CD4-positive, alpha-beta T cell treated with Interleukin-2 at 100 ng/mL for 4 hours (primary cell): ENCODE data around the gene ADD3.
A peak's percentile ranks its signal among the peaks of the same experiment; 100 is the strongest.

ENCODE experiments used
- DNase-seq: peaks from one replicate; pipeline ENCODE4 v3.0.0-alpha.2; 2020; ENCODE audit warnings: low spot score

ADD3 gene

DNA sequence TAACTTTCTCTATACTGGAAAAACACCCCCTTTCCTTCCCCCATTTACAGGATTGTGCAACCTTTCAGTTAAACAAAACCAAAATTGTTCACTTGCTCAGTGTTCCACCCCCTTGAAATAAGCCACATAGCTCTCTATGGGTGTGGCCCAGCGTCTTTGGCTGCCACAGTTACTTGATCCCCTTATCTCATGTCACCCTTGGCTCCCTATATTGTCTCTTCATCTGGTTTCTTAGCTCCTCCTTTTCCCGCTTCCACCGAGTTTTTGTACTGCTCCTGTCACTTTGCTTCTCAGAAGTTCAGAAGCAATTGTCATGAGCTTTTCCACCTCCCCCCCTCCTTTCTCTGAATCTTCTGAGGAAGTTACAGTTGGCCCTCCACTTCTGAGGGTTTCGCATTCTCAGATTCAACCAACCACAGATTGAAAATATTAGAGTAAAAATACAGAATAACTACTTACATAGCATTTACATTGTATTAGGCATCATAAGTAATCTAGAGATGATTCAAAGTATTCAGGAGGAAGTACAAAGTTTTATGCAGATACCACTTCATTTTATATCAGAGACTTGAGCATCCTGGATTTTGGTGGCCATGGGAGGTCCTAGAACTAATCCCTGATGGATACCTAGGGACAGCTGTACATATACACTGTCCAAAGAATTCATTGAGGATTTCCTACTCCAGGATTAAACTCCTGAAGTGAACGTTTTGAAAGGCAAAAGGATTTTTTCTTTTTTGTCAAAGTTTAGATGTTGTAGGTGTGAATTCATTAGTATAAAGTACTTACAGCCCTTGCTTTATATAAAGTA, 60.4 kb downstream of the ADD3 start:
- DNase-seq = peak; percentile 82

DNA sequence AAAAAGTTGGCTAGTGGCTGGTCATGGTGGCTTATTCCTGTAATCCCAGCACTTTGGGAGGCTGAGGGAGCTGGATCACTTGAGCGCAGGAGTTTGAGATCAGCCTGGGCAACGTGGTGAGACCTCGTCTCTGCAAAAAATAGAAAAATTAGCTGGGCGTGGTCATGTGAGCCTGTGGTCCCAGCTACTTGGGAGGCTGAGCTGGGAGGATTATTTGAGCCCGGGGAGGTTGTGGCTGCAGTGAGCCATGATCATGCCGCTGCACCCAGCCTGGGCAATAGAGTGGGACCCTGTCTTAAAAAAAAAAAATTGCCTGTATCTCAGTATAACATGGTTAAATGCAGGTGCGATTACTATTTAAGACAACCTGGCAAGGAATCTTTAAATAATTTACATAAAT, 61.0 kb downstream of the ADD3 start:
- no peak for DNase-seq

DNA sequence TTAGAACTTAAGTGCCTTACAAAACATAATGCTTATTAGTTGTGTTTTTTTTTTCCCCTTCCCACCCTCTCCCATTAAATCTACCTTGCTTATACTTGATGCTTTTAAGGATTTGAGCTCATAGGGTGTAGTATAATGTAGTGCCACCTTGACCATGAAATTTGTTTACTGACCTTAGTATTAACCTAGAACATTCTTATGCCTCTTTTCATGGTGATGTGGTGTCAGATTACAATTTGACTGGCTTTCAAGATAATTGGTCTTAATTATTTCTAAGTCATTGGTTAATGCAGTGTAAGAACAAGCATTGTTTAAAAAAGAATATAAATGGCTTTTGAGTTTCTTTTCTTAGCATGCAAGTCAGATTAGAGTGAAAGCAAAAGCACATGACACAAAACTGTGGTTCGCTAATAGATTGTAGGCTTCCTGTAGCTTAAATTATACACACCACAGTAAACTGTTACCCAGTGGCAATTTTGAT, 61.8 kb downstream of the ADD3 start:
- DNase-seq = peak; percentile 56

DNA sequence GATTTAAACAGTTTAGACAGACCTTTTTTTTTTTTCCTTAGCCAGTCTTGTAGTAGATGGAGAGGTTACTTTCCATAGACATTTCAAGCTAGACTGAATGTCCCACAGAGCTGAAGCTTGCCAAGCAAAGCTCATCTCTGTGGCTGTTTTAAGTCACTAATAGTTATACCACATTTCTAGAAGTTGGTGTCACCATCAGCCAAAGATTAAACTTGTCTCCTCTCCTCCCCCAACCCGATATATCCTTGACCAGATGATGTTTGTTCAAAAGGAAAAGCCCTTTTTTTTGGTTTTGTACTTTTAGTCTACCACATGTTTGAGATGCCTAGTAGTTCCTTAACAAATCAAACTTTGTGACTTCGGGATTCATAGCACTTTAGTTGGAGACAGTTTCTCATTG, 66.1 kb downstream of the ADD3 start:
- no peak for DNase-seq

DNA sequence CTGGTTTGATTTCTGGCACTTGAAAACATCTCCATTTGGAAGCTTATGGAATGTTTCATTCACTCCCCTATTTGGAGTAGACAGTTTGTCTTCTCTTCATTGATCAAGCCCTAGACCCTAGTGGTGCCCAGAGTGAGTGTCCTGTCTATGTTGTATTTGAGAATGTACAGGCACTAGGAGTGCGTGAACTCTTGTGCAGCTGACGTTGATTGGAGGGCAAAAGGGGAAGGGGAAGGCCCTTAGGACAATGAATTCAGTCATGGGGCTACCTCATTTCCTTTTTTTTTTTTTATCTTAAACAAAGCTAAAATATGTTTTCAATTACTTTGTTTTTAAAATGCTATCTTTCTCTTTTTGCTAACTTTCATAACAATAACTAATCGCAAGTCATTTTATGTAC, 66.5 kb downstream of the ADD3 start:
- DNase-seq = no peak

DNA sequence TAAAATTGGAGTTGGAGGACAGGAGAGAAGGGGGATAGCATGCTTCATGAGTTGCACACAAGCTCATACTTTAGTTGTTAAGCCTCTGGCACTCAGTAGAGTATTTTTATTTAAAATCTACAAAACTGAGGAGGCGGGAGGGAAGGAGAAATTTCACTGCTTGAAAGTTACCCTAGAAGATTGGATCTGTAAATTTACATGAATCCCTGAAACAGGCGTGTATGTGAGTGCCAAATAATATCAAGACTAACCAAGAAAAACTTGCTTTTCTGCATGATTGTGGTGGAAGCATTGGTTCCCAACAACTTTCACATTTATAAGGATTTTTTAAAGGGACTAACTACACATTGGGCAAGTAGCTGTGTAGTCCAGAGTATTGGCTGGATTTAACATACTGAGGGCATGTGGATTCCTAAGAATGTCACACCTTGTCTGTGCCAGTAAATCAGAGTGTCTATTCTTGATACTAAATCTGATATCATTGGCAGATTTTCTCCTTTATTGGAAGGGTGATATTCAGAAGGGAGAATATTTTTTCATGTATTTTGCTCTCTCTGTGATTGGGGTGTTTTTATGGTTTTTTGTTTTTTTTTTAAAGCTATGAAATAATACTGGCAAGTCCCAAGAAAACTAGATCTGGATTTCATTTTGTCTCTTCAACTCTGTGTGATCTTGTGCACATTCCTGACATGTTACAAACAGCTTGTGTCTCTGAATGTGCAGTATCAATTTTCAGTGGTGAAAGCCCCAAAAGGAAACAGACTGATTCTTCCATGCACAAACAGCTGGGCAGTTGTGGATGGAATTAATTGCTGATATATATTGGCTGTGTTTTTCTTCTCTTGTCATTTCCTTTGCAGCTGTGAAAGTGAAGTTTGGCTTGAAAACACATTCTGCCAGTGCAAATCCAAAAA, 67.2 kb downstream of the ADD3 start:
- no peak for DNase-seq

DNA sequence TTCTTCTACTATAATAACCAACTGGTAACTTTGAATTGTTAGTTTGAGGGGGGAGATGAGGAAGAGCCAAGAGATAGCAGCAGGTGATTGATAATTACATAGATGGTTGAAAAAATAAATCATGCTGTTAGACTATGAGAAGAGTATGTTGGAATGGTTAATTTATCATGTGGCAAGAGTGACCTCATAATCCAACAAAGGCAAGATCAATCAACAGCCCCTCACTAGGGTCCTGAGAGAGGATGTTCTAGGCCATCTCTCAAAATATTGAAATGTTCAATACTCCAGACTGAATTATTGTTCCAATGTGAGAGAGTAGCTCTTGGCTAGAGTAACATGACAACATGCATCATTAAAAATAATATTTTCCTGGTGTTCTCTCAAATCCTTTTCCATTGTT, 67.9 kb downstream of the ADD3 start:
- no peak for DNase-seq

DNA sequence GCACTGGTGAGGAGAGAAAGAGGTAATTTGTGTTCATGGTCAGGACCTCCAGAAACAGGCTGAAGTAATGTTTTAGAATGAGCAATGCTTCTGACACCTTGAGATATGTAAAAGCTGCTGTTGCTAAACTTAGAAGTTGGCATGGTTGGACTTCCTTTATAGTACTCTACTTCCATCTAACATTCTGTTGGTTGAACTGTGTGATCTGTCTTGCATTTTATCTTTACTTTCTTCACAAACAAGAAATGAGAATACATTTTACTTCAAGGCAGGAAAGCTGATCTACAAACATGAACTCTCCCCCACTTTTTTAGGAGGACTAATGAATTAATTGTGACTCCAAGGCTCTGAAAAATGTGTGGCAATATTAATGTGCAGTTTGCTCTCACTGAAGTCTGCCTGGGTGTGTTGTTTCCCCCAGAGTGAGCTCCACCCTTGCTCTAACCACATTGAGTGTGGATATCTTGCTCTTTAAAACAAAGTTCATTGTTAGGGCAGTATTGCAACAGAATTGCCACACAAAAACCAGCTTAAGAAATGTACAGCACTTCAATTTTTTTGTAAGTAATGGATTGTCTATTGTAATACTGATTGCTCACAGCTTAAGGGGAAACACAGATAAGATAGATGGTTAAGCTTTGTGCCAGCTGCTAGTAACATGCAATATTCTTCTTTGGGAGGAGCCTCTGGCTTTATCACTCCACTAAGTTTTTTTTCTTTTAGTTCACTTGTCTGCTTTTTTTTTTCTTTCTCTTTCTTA, 69.0 kb downstream of the ADD3 start:
- peak; percentile 71 for DNase-seq

DNA sequence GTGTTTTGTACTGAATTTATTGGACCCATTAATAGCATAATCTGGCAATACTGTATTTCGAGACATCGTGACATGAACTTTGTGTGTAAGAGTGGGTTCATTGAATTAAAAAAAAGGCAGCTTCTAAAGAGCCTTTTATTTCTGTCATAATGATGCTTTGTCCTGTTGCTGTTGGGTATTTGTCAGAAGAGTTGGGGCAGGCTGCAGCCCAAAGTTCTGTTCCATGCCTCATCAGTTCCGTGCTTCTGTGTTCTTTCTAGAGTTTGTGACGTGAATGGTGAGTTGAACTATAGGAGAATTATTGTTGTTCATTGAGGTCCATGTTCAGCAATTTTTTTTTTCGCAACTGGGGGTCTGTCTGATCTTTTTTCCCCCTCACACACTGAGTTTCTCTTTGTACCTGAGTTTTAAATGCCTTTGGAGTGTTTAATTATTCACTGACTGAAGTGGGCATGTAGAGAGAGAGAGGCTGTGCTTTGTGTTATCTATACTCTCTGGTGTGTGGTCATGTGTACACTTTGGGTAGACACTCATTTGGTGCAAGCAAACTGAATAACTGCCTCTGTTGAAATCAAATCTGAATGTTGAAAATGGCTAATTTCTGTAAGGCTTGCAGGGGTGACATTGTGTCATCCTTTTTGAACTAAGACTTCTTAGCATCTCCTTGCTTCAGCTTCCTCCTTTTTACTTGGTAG, 69.8 kb downstream of the ADD3 start:
- no peak for DNase-seq

DNA sequence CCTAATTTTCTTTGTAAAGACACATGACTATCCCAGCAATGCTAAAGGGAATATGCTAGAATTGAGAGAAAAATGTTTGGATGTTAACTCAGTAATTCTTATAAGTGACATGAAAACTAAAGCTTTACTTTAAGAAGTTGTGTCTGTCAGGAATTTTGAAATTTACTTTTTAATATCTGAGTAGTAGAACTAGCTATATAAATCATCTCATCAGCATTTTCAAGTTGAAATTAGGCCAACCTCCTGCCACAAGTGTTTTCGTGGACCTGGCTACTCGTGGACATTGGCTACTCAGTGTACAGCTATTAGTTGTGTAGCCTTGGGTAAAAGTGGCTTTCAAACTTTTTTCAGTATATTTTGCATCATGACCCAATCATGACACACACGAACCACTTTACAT, 70.5 kb downstream of the ADD3 start:
- DNase-seq = no peak

DNA sequence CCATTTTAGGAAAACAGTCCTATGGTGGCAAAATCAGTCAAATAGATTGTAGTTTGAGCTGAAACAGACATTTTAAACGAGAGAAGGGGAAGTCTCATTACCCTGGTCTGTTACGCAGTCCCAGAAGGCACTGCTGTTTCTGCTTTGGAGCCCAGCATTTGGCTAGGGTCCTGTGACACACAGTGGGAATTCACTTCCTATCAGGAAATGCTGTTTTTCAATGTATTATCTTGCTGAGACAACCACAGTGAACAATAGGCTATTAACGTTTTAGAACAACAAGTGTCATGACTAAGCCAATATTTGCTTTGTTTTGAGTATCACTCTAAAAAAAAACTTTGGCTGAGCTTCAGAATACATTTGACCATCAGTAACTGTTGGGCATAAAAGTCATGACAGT, 74.1 kb downstream of the ADD3 start:
- peak; percentile 45 for DNase-seq

DNA sequence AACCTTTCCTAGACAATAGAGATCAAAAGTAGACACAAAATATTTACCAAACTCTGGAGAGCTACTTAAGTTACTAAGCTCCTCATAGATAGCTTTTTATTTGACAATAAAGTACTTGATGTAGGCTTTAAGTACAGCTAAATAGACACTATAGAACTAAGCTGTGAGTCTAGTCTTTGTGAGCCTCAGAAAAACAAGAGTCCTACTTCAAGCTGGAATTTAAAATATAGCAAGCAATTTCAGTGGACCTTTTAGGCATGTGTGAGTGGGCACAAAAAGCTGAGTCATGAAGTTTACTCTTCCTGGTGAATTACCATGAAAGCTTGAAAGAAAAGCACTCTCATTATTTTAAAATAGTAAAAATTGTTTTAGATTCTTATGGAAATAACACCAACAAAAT, 76.1 kb downstream of the ADD3 start:
- no peak for DNase-seq

DNA sequence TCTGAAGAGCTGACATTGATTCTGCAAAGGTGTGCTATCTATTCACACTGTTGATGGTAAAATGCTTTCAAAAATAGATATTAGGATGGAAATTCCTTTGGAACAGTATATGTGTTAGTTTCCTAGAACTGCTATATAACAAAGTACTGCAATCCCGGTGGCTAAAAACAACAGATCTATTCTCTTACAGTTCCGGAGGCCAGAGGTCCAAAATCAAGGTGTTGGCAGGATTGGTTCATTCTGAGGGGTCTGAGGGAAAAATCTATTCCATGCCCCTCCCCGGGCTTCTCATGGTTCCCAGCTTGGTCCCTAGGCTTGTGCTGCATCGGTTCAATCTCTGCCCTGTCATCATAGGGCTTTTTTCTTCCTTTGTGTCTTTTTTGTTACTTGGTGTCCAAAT, 79.9 kb downstream of the ADD3 start:
- DNase-seq = no peak

DNA sequence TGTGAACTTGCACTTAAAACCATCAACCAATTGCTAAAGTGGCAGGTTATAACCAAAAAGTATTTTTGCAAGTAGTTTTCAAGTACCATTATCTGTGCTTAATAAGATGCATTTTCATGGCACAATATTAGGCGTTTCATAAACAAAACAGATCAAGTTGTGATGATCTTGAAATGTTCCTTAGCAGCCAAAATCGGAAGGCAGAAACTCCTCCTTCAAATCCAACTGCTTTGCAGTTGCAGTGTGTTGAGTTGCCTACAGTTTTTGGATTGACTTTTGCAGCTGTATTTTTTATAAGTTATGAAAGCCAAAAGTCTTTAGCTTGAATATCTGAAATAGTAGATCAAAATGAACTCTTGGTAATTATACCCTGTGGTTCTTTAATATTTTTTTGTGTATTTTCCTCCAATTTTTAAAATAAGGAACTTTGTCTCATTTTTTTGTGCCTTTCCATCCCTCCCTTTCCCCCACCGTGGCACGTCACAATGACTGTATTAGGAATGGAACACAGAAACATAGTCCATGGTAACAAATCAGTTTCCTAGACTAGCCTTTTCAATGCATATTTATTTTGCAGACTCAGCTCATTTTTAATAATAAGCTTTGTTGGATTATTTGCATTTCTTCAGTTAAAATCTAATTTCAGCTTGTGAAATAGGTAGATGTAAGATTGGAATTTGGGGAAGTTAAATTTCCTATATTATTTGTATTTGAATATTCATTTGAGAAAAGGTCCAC, 80.8 kb downstream of the ADD3 start:
- no peak for DNase-seq

DNA sequence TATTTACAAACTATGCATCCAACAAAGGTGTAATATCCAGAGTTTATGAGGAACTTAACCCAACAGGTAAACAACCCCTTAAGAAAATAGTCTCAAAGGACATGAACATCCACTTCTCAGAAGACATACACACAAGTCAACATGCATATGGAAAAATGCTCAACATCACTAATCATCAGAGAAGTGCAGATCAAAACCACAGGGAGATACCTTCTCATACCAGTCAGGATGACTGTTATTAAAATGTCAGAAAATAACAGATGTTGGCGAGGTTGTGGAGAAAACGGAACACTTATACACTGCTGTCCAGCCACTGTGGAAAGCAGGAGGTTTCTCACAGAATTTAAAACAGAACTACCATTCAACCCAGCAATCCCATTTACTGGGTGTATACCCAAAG, 84.0 kb downstream of the ADD3 start:
- no peak for DNase-seq

DNA sequence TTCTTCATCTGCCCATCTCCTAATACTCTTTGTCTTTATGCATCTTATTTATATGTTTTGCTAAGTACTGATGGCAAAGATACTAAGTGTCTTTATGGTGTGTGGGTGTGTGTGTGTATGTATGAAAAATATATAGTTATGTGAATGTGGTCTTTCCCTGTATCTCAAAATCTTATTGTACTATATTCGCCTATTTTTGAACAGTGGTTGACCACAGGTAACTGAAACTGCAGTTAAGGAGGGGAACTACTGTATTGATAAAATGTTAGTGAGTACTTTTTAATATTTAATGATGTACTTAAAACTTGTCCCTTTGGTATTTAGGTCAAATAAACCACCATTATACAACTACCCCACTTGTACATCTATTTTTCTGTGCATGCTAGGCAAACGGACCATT, 85.9 kb downstream of the ADD3 start:
- no peak for DNase-seq

DNA sequence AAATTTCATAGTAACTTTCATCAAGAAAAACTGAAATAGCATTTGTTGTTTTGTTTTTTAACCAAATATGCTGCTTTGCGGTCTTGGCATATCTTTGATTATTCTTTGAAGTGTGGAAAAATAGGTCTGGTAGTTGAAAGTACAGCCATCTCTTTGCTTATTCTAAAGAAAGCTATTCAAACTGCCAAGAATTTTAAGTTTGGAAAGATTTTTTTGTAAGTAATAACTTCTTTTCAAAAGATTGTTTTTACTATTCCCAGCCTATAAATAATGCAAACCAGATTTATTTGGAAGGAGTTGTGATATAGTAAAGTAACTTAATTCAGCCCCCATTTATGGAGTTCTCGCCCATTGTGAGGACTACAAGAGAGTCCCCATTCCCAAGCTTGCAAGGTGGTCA, 87.0 kb downstream of the ADD3 start:
- DNase-seq = no peak

DNA sequence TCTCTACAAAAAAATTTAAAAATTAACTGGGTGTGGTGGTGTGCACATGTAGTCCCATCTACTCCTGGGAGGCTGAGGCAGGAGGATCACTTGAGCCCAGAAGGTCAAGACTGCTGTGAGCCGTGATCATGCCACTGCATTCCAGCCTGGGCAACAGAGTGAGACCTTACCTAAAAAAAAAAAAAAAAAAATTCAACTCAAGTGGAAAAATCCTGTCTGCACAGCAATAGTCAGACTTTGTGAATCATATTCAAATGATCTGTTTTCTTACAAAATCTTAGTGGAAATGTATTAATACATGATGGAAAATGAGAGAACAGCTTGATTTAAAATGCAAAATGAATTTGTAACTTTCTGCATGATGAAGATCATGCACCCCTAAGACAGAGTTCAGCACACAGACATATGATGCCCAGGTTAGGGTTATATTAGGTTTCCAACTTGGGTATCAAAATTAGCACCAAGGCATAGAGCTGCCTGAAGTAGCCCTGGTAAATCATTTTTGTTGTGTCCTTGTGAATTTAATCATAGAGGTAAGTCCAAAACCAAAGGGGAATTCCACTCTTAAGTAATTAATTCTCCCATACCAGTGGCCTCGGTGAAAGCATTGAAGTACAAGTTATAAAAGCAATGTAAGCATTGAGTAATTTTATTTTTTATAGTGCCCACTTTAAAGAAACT, 93.8 kb downstream of the ADD3 start:
- DNase-seq = no peak

DNA sequence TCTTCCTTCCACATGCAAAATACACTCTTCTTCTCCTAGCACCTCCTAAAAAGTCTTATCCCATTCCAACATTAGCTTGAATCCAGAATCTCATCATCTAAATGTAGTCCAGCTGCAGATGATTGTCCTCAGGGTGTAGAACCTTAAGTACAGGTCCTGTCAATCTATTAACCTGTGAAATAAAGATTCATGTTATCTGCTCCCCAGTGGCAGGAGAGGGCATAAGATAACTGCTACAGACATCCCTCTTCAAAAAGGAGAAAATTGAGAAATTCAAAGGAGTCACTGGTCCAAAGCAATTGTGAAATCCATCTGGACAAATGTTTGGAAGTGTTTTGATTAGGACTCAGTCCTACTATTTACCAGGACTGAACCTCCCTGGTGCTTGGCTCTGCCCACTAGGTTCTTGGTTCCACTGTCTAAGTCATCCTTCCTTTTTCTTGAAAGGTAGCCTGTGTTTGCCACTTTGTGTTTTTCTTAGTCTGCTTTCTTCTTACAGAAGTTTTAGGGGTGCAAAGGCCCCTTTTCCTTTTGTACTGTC, 96.2 kb downstream of the ADD3 start:
- no peak for DNase-seq

DNA sequence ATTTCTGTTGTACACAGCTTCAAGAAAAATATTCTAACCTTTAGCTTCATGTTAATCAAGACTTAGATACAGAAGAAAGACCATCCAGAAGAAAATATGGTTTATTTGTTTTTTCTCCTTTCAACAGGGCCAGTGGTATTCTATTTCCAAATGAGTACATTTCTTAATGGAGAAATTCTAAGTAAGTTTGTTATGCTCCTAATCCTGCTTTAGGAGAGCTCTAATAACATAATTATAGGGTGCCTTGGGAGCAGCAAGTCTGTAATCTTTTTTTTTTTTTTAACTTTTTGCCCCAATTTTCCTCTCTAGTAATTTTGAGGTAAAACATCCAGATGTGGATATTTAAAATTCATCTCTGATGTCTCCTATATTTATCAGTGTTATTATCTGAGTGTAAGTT, 98.1 kb downstream of the ADD3 start:
- no peak for DNase-seq
